Gastrocnemius medialis (tissue), 4 donors: Measurements from ENCODE around the gene CCDC91. TPM values are rescaled to one million over a fixed set of nuclear protein-coding genes. Genes with fewer than 3 reads are reported as not detected.

Source experiments
- ATAC-seq, 2 donors: fragments of 150-250 bp; one replicate each; pipeline ENCODE4 v1.9.1; 2016
- DNase-seq, 2 donors: peaks; one replicate each; pipeline ENCODE4 v3.0.0-alpha.2; 2019
- H3K27ac ChIP-seq, 4 donors: fragments of 200-600 bp; sonication (generic); 1 replicate in 1 of 4; 2 replicates in 3 of 4; pipeline ENCODE4 v1.5.1; 2016 to 2018; ENCODE audit warnings: mild to moderate bottlenecking in 2 of 4, moderate library complexity in 1 of 4
- H3K27me3 ChIP-seq, 3 donors: fragments of 200-600 bp; sonication (generic) in 2 of 3; 1 replicate in 1 of 3; 2 replicates in 2 of 3; pipeline versions ENCODE4 v1.5.1 to v1.6.0; 2016 to 2019; ENCODE audit warnings: mild to moderate bottlenecking in 1 of 3, moderate library complexity in 1 of 3
- H3K36me3 ChIP-seq, 2 donors: fragments of 200-600 bp; sonication (generic) in 1 of 2; one replicate each; pipeline ENCODE4 v1.5.1; 2017 to 2018
- H3K4me1 ChIP-seq, 2 donors: fragments of 200-600 bp; sonication (generic) in 1 of 2; one replicate each; pipeline ENCODE4 v1.5.1; 2016 to 2017; ENCODE audit warnings: mild to moderate bottlenecking in 2 of 2
- H3K4me3 ChIP-seq, 4 donors: fragments of 200-600 bp; sonication (generic) in 3 of 4; 1 replicate in 1 of 4; 2 replicates in 3 of 4; pipeline ENCODE4 v1.5.1; 2016 to 2019; ENCODE audit warnings: mild to moderate bottlenecking in 2 of 4
- H3K9me3 ChIP-seq, 3 donors: fragments of 200-600 bp; sonication (generic) in 2 of 3; 1 replicate in 1 of 3; 2 replicates in 2 of 3; pipeline ENCODE4 v1.5.1; 2016 to 2019
- CTCF ChIP-seq, 5 experiments: fragments of 450-650 bp in 3 of 5; fragments of 200-600 bp in 2 of 5; sonication (generic) in 2 of 5; IDR thresholded peaks in 4 of 5; conservative IDR thresholded peaks in 1 of 5; 1 replicate in 4 of 5; 2 replicates in 1 of 5; pipeline ENCODE4 v1.5.1; 2016 to 2019; ENCODE audit warnings: antibody characterized with exemption in 5 of 5, mild to moderate bottlenecking in 3 of 5, moderate library complexity in 3 of 5
- POLR2A ChIP-seq, 2 donors: fragments of 450-650 bp; IDR thresholded peaks; one replicate each; pipeline ENCODE4 v1.6.1; 2017; ENCODE audit warnings: antibody characterized with exemption in 2 of 2, mild to moderate bottlenecking in 2 of 2, moderate library complexity in 2 of 2
- in situ Hi-C, 4 donors: fragments of 200-750 bp; cut with MboI; loops; one replicate each; pipeline versions ENCODE4 v1.15.0 to v1.8.0; 2017; ENCODE audit warnings: low sequenced_read_pairs in 4 of 4
- intact Hi-C: fragments of 100-400 bp; cut with DNase I; formaldehyde crosslinking; loops from one replicate; pipeline ENCODE4 v1.15.1; 2023; ENCODE audit warnings: low total_unique reads
- total RNA-seq, 4 donors: library from RNA; depleted of rRNA; stranded (reverse); fragments of >200 nt; gene quantifications; one replicate each; pipeline versions ENCODE4 v1.1.0 to v1.2.3, GENCODE V29; 2016

CCDC91 gene
- total RNA-seq, 4 donors from 2014 or later = 22.3 to 50.6 (median 36.6) TPM

- in situ Hi-C loops (no loop called here), intact Hi-C loops (no loop called here)
- DNase-seq (no peak), ATAC-seq (no peak)
- no peaks in the 10 kb centered on the region for H3K9me3 ChIP-seq
- no peaks in the 10 kb centered on the region for H3K27me3 ChIP-seq
- TF ChIP-seq POLR2A (IDR thresholded peaks at IDR 0.05) = no peak
- no peak overlapping the region for H3K4me3 ChIP-seq
- H3K4me1 ChIP-seq = no peaks in the 10 kb centered on the region
- no peak overlapping the region for H3K27ac ChIP-seq
- H3K36me3 ChIP-seq = no peaks in the 10 kb centered on the region
These were observed 394.9 kb downstream of the CCDC91 start for GRCh38 chr12:28585146-28585545.

GRCh38 chr12:28586481-28586880 lies 396.2 kb downstream of the CCDC91 start:
- no peak overlapping the region for H3K27ac ChIP-seq
- no peaks in the 10 kb centered on the region for H3K27me3 ChIP-seq
- DNase-seq (no peak), ATAC-seq (no peak)
- H3K4me3 ChIP-seq = no peak overlapping the region
- no peaks in the 10 kb centered on the region for H3K9me3 ChIP-seq
- no peaks in the 10 kb centered on the region for H3K36me3 ChIP-seq
- in situ Hi-C loops = no loop called here
- TF ChIP-seq CTCF (IDR thresholded peaks at IDR 0.05 in 4 of 5, conservative IDR thresholded peaks at IDR 0.05 in 1 of 5) = no peak
- intact Hi-C loops = no loop called here
- no peaks in the 10 kb centered on the region for H3K4me1 ChIP-seq

- TF ChIP-seq CTCF (IDR thresholded peaks at IDR 0.05 in 4 of 5, conservative IDR thresholded peaks at IDR 0.05 in 1 of 5) = no peak
- TF ChIP-seq POLR2A (IDR thresholded peaks at IDR 0.05) = no peak
- no peak for ATAC-seq
- no peak for DNase-seq
- H3K27ac ChIP-seq = no peak overlapping the region
- in situ Hi-C loops (no loop called here), intact Hi-C loops (no loop called here)
- peaks cover 0 to 10% (median 0%) of the 10 kb centered on the region in 3 donors for H3K9me3 ChIP-seq
- H3K4me1 ChIP-seq = no peaks in the 10 kb centered on the region
- no peaks in the 10 kb centered on the region for H3K27me3 ChIP-seq
- no peaks in the 10 kb centered on the region for H3K36me3 ChIP-seq
- H3K4me3 ChIP-seq = no peak overlapping the region
These were observed 401.6 kb downstream of the CCDC91 start for GRCh38 chr12:28591831-28592230.

Other genes with a start within 250 kb of the CCDC91 start
- under 1 TPM in 1 of 4 donors, not detected in 3; 0.26 TPM for gene PTHLH, start 217.7 kb upstream of the CCDC91 start, total RNA-seq